Ishikawa (cell line): ENCODE data around the gene METRN.

Experiments
- CEBPB ChIP-seq: IDR thresholded peaks from 2 replicates; pipeline ENCODE4 v1.6.1; 2012
- CREB1 ChIP-seq: IDR thresholded peaks from 2 replicates; pipeline ENCODE4 v1.6.1; 2012; ENCODE audit warnings: low read depth
- EGR1 ChIP-seq: IDR thresholded peaks from 2 replicates; pipeline ENCODE4 v1.6.1; 2012
- EP300 ChIP-seq: IDR thresholded peaks from 2 replicates; pipeline ENCODE4 v1.6.1; 2012; ENCODE audit warnings: borderline replicate concordance
- FOXM1 ChIP-seq: IDR thresholded peaks from 2 replicates; pipeline ENCODE4 v1.6.1; 2012; ENCODE audit warnings: low read depth, borderline replicate concordance
- NFIC ChIP-seq: IDR thresholded peaks from 2 replicates; pipeline ENCODE4 v1.6.1; 2012
- RAD21 ChIP-seq: IDR thresholded peaks from 2 replicates; pipeline ENCODE4 v1.6.1; 2012; ENCODE audit warnings: low read depth
- TAF1 ChIP-seq: IDR thresholded peaks from 2 replicates; pipeline ENCODE4 v1.6.1; 2012; ENCODE audit warnings: low read depth, mild to moderate bottlenecking
- TCF12 ChIP-seq: IDR thresholded peaks from 2 replicates; pipeline ENCODE4 v1.6.1; 2012; ENCODE audit warnings: low read depth
- TEAD4 ChIP-seq: IDR thresholded peaks from 2 replicates; pipeline ENCODE4 v1.6.1; 2012
- YY1 ChIP-seq: IDR thresholded peaks from 2 replicates; pipeline ENCODE4 v1.6.1; 2012; ENCODE audit warnings: low read depth
- ZBTB7A ChIP-seq: IDR thresholded peaks from 2 replicates; pipeline ENCODE4 v1.6.1; 2012; ENCODE audit warnings: low read depth
- TF ChIP-seq, protein P1 (sequence below): IDR thresholded peaks from 2 replicates; pipeline ENCODE4 v1.6.1; 2012
- TF ChIP-seq, protein P2 (sequence below): IDR thresholded peaks from 2 replicates; pipeline ENCODE4 v1.6.1; 2012
- TF ChIP-seq, protein P3 (sequence below): IDR thresholded peaks from 2 replicates; pipeline ENCODE4 v1.6.1; 2012; ENCODE audit warnings: low read depth, mild to moderate bottlenecking

METRN gene

DNA sequence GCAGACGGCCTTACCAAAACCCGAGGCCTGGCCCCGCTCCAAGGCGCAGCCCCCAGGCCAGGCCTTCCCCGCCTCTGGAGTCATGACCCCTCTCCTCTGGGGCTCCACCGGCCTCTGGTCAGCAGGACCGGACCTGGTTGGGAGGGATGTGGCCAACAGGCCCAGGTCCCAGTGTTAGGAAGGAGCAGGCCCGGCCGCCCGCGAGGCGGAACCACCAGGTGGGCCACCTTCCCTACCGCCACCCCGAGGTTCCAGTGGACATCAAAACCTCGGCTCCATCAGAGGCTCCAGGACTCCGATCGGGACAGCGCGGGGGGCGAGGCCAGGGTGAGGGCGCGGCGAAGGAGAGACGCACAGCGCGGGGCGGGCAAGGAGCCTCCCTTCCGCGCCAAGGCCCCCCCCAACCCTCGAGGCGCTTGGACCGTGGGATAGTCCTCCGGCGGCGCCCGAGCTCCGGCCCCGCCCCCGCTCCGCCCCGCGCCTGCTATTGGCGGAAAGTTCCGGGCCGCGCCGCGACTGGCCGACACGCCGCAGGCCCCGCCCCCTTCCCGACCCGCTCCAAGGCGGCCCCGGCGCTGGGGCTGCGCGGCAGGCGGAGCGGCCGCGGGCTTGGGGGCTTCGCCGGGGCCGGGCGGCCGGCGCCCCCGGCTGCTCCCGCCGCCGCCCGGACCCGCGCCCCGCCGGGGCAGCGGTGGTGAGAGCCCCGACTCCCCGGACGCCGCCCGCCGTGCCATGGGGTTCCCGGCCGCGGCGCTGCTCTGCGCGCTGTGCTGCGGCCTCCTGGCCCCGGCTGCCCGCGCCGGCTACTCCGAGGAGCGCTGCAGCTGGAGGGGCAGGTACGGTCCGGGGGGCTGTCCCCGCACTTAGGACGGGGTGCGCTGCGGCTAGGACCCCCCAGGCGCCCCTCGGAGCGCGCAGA, at the start of gene METRN:
METRN (plus strand) TSS at position 561 of the 919 bp plus-strand sequence; CDS start at position 733, 172 bp downstream.
- TF ChIP-seq TAF1 (no peak), TEAD4 (no peak), CREB1 (no peak), FOXM1 (no peak), EP300 (no peak), TCF12 (no peak), RAD21 (no peak), ZBTB7A (no peak)
- TF ChIP-seq, protein P1, sequence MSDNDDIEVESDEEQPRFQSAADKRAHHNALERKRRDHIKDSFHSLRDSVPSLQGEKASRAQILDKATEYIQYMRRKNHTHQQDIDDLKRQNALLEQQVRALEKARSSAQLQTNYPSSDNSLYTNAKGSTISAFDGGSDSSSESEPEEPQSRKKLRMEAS, result peak; percentile 90

DNA sequence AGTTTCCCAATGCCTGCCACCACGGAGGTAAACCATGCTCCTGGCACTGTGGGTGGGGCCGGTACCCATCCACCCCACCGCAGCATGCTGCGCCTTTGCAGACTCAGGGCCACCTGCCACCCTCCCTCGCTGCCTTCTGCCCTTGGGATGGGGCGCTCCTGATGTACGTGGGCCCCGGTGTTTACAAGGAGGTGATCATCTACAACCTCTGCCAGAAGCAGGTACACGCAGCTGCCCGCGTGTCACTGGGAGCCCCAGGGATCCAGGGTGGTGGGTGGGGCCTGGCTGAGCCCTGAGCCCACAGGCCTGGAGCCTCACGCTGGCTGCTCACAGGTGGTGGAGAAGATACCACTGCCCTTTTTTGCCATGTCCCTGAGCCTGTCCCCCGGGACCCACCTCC, 48.3 kb upstream of the METRN start:
- TF ChIP-seq EGR1 (no peak), NFIC (no peak), EP300 (no peak), TCF12 (no peak), TAF1 (no peak), CEBPB (no peak), CREB1 (no peak), RAD21 (no peak), YY1 (no peak), TEAD4 (no peak), ZBTB7A (no peak), FOXM1 (no peak)
- TF ChIP-seq, protein P2, sequence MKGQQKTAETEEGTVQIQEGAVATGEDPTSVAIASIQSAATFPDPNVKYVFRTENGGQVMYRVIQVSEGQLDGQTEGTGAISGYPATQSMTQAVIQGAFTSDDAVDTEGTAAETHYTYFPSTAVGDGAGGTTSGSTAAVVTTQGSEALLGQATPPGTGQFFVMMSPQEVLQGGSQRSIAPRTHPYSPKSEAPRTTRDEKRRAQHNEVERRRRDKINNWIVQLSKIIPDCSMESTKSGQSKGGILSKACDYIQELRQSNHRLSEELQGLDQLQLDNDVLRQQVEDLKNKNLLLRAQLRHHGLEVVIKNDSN, result no peak
- TF ChIP-seq, protein P3, sequence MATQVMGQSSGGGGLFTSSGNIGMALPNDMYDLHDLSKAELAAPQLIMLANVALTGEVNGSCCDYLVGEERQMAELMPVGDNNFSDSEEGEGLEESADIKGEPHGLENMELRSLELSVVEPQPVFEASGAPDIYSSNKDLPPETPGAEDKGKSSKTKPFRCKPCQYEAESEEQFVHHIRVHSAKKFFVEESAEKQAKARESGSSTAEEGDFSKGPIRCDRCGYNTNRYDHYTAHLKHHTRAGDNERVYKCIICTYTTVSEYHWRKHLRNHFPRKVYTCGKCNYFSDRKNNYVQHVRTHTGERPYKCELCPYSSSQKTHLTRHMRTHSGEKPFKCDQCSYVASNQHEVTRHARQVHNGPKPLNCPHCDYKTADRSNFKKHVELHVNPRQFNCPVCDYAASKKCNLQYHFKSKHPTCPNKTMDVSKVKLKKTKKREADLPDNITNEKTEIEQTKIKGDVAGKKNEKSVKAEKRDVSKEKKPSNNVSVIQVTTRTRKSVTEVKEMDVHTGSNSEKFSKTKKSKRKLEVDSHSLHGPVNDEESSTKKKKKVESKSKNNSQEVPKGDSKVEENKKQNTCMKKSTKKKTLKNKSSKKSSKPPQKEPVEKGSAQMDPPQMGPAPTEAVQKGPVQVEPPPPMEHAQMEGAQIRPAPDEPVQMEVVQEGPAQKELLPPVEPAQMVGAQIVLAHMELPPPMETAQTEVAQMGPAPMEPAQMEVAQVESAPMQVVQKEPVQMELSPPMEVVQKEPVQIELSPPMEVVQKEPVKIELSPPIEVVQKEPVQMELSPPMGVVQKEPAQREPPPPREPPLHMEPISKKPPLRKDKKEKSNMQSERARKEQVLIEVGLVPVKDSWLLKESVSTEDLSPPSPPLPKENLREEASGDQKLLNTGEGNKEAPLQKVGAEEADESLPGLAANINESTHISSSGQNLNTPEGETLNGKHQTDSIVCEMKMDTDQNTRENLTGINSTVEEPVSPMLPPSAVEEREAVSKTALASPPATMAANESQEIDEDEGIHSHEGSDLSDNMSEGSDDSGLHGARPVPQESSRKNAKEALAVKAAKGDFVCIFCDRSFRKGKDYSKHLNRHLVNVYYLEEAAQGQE, result no peak
- TF ChIP-seq, protein P1, result no peak

DNA sequence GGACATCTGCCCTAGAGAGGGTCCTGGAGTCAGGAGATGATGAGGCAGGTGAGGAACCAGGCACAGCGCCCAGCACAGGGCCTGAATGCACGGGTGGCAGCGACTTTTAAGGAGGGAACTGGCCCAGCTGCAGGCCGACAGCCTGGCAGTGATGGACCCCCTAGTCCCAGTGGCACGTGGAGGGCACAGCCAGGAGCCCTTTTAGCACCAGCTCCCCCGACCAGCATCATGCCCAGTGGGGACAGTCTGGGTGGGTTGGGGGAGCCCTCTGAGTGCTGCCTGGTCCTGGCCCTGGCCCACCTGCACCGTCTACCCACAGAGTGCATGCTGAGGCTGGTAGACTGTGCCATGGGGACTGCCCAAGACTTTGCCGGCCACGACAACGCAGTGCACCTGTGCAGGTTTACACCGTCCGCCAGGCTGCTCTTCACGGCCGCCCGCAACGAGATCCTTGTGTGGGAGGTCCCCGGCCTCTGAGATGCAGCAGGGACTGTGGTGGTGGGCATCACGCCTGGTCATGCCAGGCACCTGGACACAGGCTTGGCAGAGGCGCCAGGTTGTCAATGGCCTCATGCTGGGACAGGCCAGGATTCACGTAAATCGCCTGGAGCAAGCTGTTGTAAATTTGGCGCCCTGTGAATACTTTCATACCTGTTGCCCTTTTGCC, 47.7 kb upstream of the METRN start:
- TF ChIP-seq ZBTB7A, result no peak
- TF ChIP-seq, protein P1, result no peak
- TF ChIP-seq RAD21, result no peak

DNA sequence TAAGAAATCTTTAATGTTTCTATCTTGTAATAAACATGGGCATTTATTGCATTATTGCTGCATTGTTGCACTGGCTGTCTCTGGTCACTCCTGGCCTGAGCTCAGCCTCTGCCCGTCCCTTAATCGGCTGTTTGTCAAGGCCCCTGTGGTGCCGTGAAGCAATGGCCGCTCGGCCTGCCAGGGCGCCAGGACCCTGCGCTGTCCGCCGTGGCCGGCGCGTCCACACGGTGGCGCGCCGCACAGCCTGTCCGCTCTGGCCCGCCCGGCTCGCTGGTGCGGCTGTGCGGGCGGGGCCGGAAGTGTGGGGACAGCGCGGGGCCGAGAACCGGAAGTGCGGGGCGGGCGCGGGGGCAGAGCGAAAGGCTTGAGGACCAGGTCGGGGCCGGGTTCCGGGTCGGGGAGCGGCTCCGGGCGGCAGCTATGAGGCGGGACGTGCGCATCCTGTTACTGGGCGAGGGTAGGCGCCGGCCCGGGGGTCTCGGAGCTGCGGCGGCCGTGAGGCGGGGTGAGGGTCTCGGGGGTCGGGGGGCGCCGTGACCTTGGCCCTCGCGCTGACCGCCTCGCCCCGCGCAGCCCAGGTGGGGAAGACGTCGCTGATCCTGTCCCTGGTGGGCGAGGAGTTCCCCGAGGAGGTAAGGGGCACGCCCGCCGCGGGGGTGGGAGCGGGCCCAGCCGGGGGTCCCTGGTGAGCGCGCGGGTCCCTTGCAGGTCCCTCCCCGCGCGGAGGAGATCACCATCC, 47.0 kb upstream of the METRN start, which contains the start of gene RHOT2:
RHOT2 (plus strand) TSS at position 353 of the 739 bp plus-strand sequence; CDS start at position 421, 68 bp downstream.
- TF ChIP-seq EP300 (no peak), ZBTB7A (peak; percentile 98), YY1 (peak; percentile 90), TAF1 (peak; percentile 73), EGR1 (peak; percentile 74), TEAD4 (no peak), CEBPB (no peak), RAD21 (peak; percentile 22; the same call in 1 of the 2 replicates), CREB1 (no peak), TCF12 (peak; percentile 35; the same call in 1 of the 2 replicates), NFIC (no peak), FOXM1 (no peak)
- TF ChIP-seq, protein P3, result no peak
- TF ChIP-seq, protein P1, result 0 out of 2 replicates have a peak, but pooled peaks have one; percentile 66
- TF ChIP-seq, protein P2, result 0 out of 2 replicates have a peak, but pooled peaks have one; percentile 30
